ENCODE results near the gene ALDH3B1. TPM values are rescaled to one million over a fixed set of nuclear protein-coding genes. Genes with fewer than 3 reads are reported as not detected.

Gene ALDH3B1
- polyA plus RNA-seq, 2 donors, result 5.0 to 19.7 TPM

GRCh38 chr11:68012843-68013610 lies 2.9 kb downstream of the ALDH3B1 start:
- WGBS, 2 donors, result 76 to 80% methylated on average over 16 of the region's 16 CpGs
- Histone ChIP-seq H3K36me3 (ENCODE audit: control insufficient read depth in 2 of 2, insufficient read depth in 2 of 2, low read length in 1 of 2) (no peaks in the 10 kb centered on the region), H3K9me3 (ENCODE audit: control insufficient read depth in 2 of 2, insufficient read depth in 1 of 2, low read depth in 1 of 2, low read length in 1 of 2) (no peaks in the 10 kb centered on the region), H3K27ac (ENCODE audit: low read depth in 2 of 2, low read length in 1 of 2) (no peak overlapping the region), H3K27me3 (ENCODE audit: control insufficient read depth in 1 of 2, insufficient read depth in 2 of 2, low read length in 2 of 2) (no peaks in the 10 kb centered on the region), H3K4me3 (ENCODE audit: low read depth in 1 of 2, low read length in 2 of 2) (no peak overlapping the region), H3K4me1 (ENCODE audit: control insufficient read depth in 2 of 2, insufficient read depth in 2 of 2, low read length in 1 of 2) (peaks cover 3 to 46% of the 10 kb centered on the region in 2 donors)

- 90 to 91% methylated on average over 14 of the region's 14 CpGs for whole genome bisulfite sequencing, 2 donors
- no peaks in the 10 kb centered on the region for H3K27me3 ChIP-seq (ENCODE audit: control insufficient read depth in 1 of 2, insufficient read depth in 2 of 2, low read length in 2 of 2)
- H3K4me3 ChIP-seq (ENCODE audit: low read depth in 1 of 2, low read length in 2 of 2), result no peak overlapping the region
- peak overlapping the region; percentile 12 to 84 for H3K27ac ChIP-seq (ENCODE audit: low read depth in 2 of 2, low read length in 1 of 2)
- H3K36me3 ChIP-seq (ENCODE audit: control insufficient read depth in 2 of 2, insufficient read depth in 2 of 2, low read length in 1 of 2), result no peaks in the 10 kb centered on the region
- H3K4me1 ChIP-seq (ENCODE audit: control insufficient read depth in 2 of 2, insufficient read depth in 2 of 2, low read length in 1 of 2), result peaks cover 3 to 50% of the 10 kb centered on the region in 2 donors
- H3K9me3 ChIP-seq (ENCODE audit: control insufficient read depth in 2 of 2, insufficient read depth in 1 of 2, low read depth in 1 of 2, low read length in 1 of 2), result no peaks in the 10 kb centered on the region
Measured at GRCh38 chr11:68013611-68014156, 3.6 kb downstream of the ALDH3B1 start.

GRCh38 chr11:68014157-68014946 lies 4.2 kb downstream of the ALDH3B1 start:
- H3K9me3 ChIP-seq (ENCODE audit: control insufficient read depth in 2 of 2, insufficient read depth in 1 of 2, low read depth in 1 of 2, low read length in 1 of 2), result no peaks in the 10 kb centered on the region
- no peaks in the 10 kb centered on the region for H3K36me3 ChIP-seq (ENCODE audit: control insufficient read depth in 2 of 2, insufficient read depth in 2 of 2, low read length in 1 of 2)
- H3K27me3 ChIP-seq (ENCODE audit: control insufficient read depth in 1 of 2, insufficient read depth in 2 of 2, low read length in 2 of 2), result no peaks in the 10 kb centered on the region
- WGBS, 2 donors, result 23 to 56% methylated on average over 12 to 16 of the region's 16 CpGs
- H3K4me3 ChIP-seq (ENCODE audit: low read depth in 1 of 2, low read length in 2 of 2), result no peak overlapping the region
- H3K27ac ChIP-seq (ENCODE audit: low read depth in 2 of 2, low read length in 1 of 2), result peak overlapping the region; percentile 79 to 84
- peaks cover 3 to 49% of the 10 kb centered on the region in 2 donors for H3K4me1 ChIP-seq (ENCODE audit: control insufficient read depth in 2 of 2, insufficient read depth in 2 of 2, low read length in 1 of 2)

GRCh38 chr11:68014947-68015447 lies 4.9 kb downstream of the ALDH3B1 start:
- 87 to 91% methylated on average over 19 of the region's 19 CpGs for WGBS, 2 donors
- peaks cover 3 to 54% of the 10 kb centered on the region in 2 donors for H3K4me1 ChIP-seq (ENCODE audit: control insufficient read depth in 2 of 2, insufficient read depth in 2 of 2, low read length in 1 of 2)
- no peak overlapping the region for H3K4me3 ChIP-seq (ENCODE audit: low read depth in 1 of 2, low read length in 2 of 2)
- no peaks in the 10 kb centered on the region for H3K27me3 ChIP-seq (ENCODE audit: control insufficient read depth in 1 of 2, insufficient read depth in 2 of 2, low read length in 2 of 2)
- no peaks in the 10 kb centered on the region for H3K36me3 ChIP-seq (ENCODE audit: control insufficient read depth in 2 of 2, insufficient read depth in 2 of 2, low read length in 1 of 2)
- H3K27ac ChIP-seq (ENCODE audit: low read depth in 2 of 2, low read length in 1 of 2), result peak overlapping the region; percentile 39 to 84
- H3K9me3 ChIP-seq (ENCODE audit: control insufficient read depth in 2 of 2, insufficient read depth in 1 of 2, low read depth in 1 of 2, low read length in 1 of 2), result no peaks in the 10 kb centered on the region

GRCh38 chr11:68015467-68015866 lies 5.3 kb downstream of the ALDH3B1 start:
- H3K27ac ChIP-seq (ENCODE audit: low read depth in 2 of 2, low read length in 1 of 2), result no peak overlapping the region

GRCh38 chr11:68016161-68016903 lies 6.2 kb downstream of the ALDH3B1 start:
- H3K4me1 ChIP-seq (ENCODE audit: control insufficient read depth in 2 of 2, insufficient read depth in 2 of 2, low read length in 1 of 2), result peaks cover 3 to 49% of the 10 kb centered on the region in 2 donors
- H3K27ac ChIP-seq (ENCODE audit: low read depth in 2 of 2, low read length in 1 of 2), result peak overlapping the region in 1 of 2 donors; percentile 54
- no peak overlapping the region for H3K4me3 ChIP-seq (ENCODE audit: low read depth in 1 of 2, low read length in 2 of 2)
- H3K9me3 ChIP-seq (ENCODE audit: control insufficient read depth in 2 of 2, insufficient read depth in 1 of 2, low read depth in 1 of 2, low read length in 1 of 2), result no peaks in the 10 kb centered on the region
- no peaks in the 10 kb centered on the region for H3K36me3 ChIP-seq (ENCODE audit: control insufficient read depth in 2 of 2, insufficient read depth in 2 of 2, low read length in 1 of 2)
- WGBS, 2 donors, result 69 to 79% methylated on average over 13 of the region's 13 CpGs
- no peaks in the 10 kb centered on the region for H3K27me3 ChIP-seq (ENCODE audit: control insufficient read depth in 1 of 2, insufficient read depth in 2 of 2, low read length in 2 of 2)

More at GRCh38 chr11:68015467-68015866, 5.3 kb downstream of the ALDH3B1 start:
- peaks cover 3 to 52% of the 10 kb centered on the region in 2 donors for H3K4me1 ChIP-seq (ENCODE audit: control insufficient read depth in 2 of 2, insufficient read depth in 2 of 2, low read length in 1 of 2)
- H3K4me3 ChIP-seq (ENCODE audit: low read depth in 1 of 2, low read length in 2 of 2), result no peak overlapping the region
- no peaks in the 10 kb centered on the region for H3K36me3 ChIP-seq (ENCODE audit: control insufficient read depth in 2 of 2, insufficient read depth in 2 of 2, low read length in 1 of 2)
- H3K27me3 ChIP-seq (ENCODE audit: control insufficient read depth in 1 of 2, insufficient read depth in 2 of 2, low read length in 2 of 2), result no peaks in the 10 kb centered on the region
- 97 to 99% methylated on average over 8 of the region's 8 CpGs for WGBS, 2 donors
- H3K9me3 ChIP-seq (ENCODE audit: control insufficient read depth in 2 of 2, insufficient read depth in 1 of 2, low read depth in 1 of 2, low read length in 1 of 2), result no peaks in the 10 kb centered on the region

- Histone ChIP-seq H3K36me3 (ENCODE audit: control insufficient read depth in 2 of 2, insufficient read depth in 2 of 2, low read length in 1 of 2) (no peaks in the 10 kb centered on the region), H3K9me3 (ENCODE audit: control insufficient read depth in 2 of 2, insufficient read depth in 1 of 2, low read depth in 1 of 2, low read length in 1 of 2) (no peaks in the 10 kb centered on the region), H3K4me3 (ENCODE audit: low read depth in 1 of 2, low read length in 2 of 2) (no peak overlapping the region), H3K27me3 (ENCODE audit: control insufficient read depth in 1 of 2, insufficient read depth in 2 of 2, low read length in 2 of 2) (no peaks in the 10 kb centered on the region), H3K4me1 (ENCODE audit: control insufficient read depth in 2 of 2, insufficient read depth in 2 of 2, low read length in 1 of 2) (peaks cover 3 to 49% of the 10 kb centered on the region in 2 donors), H3K27ac (ENCODE audit: low read depth in 2 of 2, low read length in 1 of 2) (peak overlapping the region; percentile 24 to 54)
- WGBS, 2 donors, result 69 to 70% methylated on average over 16 of the region's 16 CpGs
Measured at GRCh38 chr11:68016904-68017817, 7.0 kb downstream of the ALDH3B1 start.

- H3K4me3 ChIP-seq (ENCODE audit: low read depth in 1 of 2, low read length in 2 of 2), result no peak overlapping the region
- 77 to 78% methylated on average over 27 of the region's 27 CpGs for WGBS, 2 donors
- no peaks in the 10 kb centered on the region for H3K27me3 ChIP-seq (ENCODE audit: control insufficient read depth in 1 of 2, insufficient read depth in 2 of 2, low read length in 2 of 2)
- H3K9me3 ChIP-seq (ENCODE audit: control insufficient read depth in 2 of 2, insufficient read depth in 1 of 2, low read depth in 1 of 2, low read length in 1 of 2), result no peaks in the 10 kb centered on the region
- H3K4me1 ChIP-seq (ENCODE audit: control insufficient read depth in 2 of 2, insufficient read depth in 2 of 2, low read length in 1 of 2), result peaks cover 3 to 49% of the 10 kb centered on the region in 2 donors
- no peaks in the 10 kb centered on the region for H3K36me3 ChIP-seq (ENCODE audit: control insufficient read depth in 2 of 2, insufficient read depth in 2 of 2, low read length in 1 of 2)
- peak overlapping the region; percentile 47 to 56 for H3K27ac ChIP-seq (ENCODE audit: low read depth in 2 of 2, low read length in 1 of 2)
Measured at GRCh38 chr11:68017980-68018729, 8.0 kb downstream of the ALDH3B1 start.

Data from esophagus (tissue), 2 donors.